Testis (tissue), 2 donors: ENCODE measurements around the gene NDST1.

Source experiments
- CTCF ChIP-seq, 3 experiments: fragments of 450-650 bp in 2 of 3; fragments of 200-600 bp in 1 of 3; sonication (generic) in 1 of 3; IDR thresholded peaks; one replicate each; pipeline ENCODE4 v1.5.1; 2016 to 2019; ENCODE audit warnings: antibody characterized with exemption in 3 of 3, mild to moderate bottlenecking in 2 of 3, moderate library complexity in 1 of 3
- POLR2A ChIP-seq: fragments of 450-650 bp; IDR thresholded peaks from one replicate; pipeline ENCODE4 v1.6.1; 2017; ENCODE audit warnings: antibody characterized with exemption, mild to moderate bottlenecking, moderate library complexity

GRCh38 chr5:150481972-150482406, 25.9 kb upstream of the NDST1 start:
- TF ChIP-seq CTCF (IDR thresholded peaks at IDR 0.05) (no peak), POLR2A (no peak)
